Liver (tissue), 3 donors: ENCODE measurements around the gene WWC2.

Source experiments
- CTCF ChIP-seq: fragments of 150-350 bp; IDR thresholded peaks from 2 replicates; pipeline ENCODE4 v1.5.1; 2017; ENCODE audit warnings: improper control_type of control experiment, low read depth, low read length; ENCODE audit not compliant: missing input control
- GABPA ChIP-seq, 2 donors: IDR thresholded peaks in 1 of 2; conservative IDR thresholded peaks in 1 of 2; 2 replicates each; pipeline ENCODE4 v1.6.1; 2016; ENCODE audit warnings: antibody characterized with exemption in 2 of 2, mild to moderate bottlenecking in 1 of 2, moderate library complexity in 1 of 2
- HNF4G ChIP-seq: IDR thresholded peaks from 2 replicates; pipeline ENCODE4 v1.6.1; 2016; ENCODE audit warnings: antibody characterized with exemption
- JUND ChIP-seq, 2 donors: IDR thresholded peaks; 2 replicates each; pipeline ENCODE4 v1.6.1; 2016; ENCODE audit warnings: antibody characterized with exemption in 2 of 2
- NR2F2 ChIP-seq: IDR thresholded peaks from 2 replicates; pipeline ENCODE4 v1.6.1; 2016; ENCODE audit warnings: antibody characterized with exemption
- RAD21 ChIP-seq, 2 donors: IDR thresholded peaks; 2 replicates each; pipeline ENCODE4 v1.6.1; 2016; ENCODE audit warnings: antibody characterized with exemption in 2 of 2, mild to moderate bottlenecking in 2 of 2
- REST ChIP-seq: IDR thresholded peaks from 2 replicates; pipeline ENCODE4 v1.6.1; 2016; ENCODE audit warnings: antibody characterized with exemption, mild to moderate bottlenecking
- SP1 ChIP-seq: IDR thresholded peaks from 2 replicates; pipeline ENCODE4 v1.6.1; 2018; ENCODE audit warnings: antibody characterized with exemption, mild to moderate bottlenecking
- TAF1 ChIP-seq: conservative IDR thresholded peaks from 2 replicates; pipeline ENCODE4 v1.6.1; 2016; ENCODE audit warnings: antibody characterized with exemption, mild to moderate bottlenecking
- YY1 ChIP-seq: IDR thresholded peaks from 2 replicates; pipeline ENCODE4 v1.6.1; 2016; ENCODE audit warnings: antibody characterized with exemption, mild to moderate bottlenecking
- TF ChIP-seq, protein P1 (sequence below): IDR thresholded peaks from 2 replicates; pipeline ENCODE4 v1.6.1; 2016; ENCODE audit warnings: antibody characterized with exemption
- TF ChIP-seq, protein P2 (sequence below): IDR thresholded peaks from 2 replicates; pipeline ENCODE4 v1.6.1; 2016; ENCODE audit warnings: antibody characterized with exemption
- donor health status: healthy.
- donor health status: healthy.

- TF ChIP-seq CTCF = no peak
- no peak for TF ChIP-seq YY1
- TF ChIP-seq, protein P1, sequence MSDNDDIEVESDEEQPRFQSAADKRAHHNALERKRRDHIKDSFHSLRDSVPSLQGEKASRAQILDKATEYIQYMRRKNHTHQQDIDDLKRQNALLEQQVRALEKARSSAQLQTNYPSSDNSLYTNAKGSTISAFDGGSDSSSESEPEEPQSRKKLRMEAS = no peak
- TF ChIP-seq HNF4G = no peak
- TF ChIP-seq GABPA (IDR thresholded peaks at IDR 0.05 in 1 of 2, conservative IDR thresholded peaks at IDR 0.05 in 1 of 2) = no peak
- TF ChIP-seq, protein P2, sequence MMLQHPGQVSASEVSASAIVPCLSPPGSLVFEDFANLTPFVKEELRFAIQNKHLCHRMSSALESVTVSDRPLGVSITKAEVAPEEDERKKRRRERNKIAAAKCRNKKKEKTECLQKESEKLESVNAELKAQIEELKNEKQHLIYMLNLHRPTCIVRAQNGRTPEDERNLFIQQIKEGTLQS = no peak
- TF ChIP-seq NR2F2 = no peak
- no peak for TF ChIP-seq RAD21 (IDR thresholded peaks at IDR 0.05)
- TF ChIP-seq TAF1 = no peak
- no peak for TF ChIP-seq REST
- no peak for TF ChIP-seq SP1
- TF ChIP-seq JUND (IDR thresholded peaks at IDR 0.05) = no peak
These were observed 248.1 kb downstream of the WWC2 start for GRCh38 chr4:183347146-183347545.
